Head of caudate nucleus (tissue), 42 donors: ENCODE data around the gene NBEA.
"Not testable (repeated sequence)": the region's sequence is repeated elsewhere in the genome, so short reads cannot be mapped to it uniquely, and the experiment has no call there.

Experiments
- DNase-seq, 42 donors: peaks; one replicate each; pipeline versions ENCODE4 v3.0.0 to v3.0.0-alpha.2; 2020 to 2021; ENCODE audit warnings: mixed read lengths in 7 of 42
- intact Hi-C: fragments of 100-400 bp; cut with DNase I; formaldehyde crosslinking; loops from one replicate; pipeline ENCODE4 v1.15.0; 2022

NBEA gene

DNA sequence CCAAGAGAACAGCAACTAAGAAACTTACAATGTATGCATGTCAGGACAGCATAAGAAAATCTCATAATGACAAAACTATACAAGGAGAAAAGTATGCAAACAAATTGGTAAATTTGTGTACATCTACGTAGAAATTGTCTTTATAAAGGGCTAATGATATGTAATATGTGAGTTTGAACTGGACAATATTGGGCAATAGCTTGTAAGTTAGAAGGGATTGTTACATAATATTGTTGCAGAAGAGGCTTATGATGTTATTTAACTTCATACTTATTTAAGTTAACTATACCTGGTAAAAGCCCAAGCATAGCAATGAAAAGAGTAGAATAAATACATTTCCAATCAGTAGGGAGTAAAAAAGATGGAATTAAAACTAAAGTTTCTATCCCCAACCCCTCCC, 400.4 kb downstream of the NBEA start:
- no peak for DNase-seq
- intact Hi-C loops: no loop called here

DNA sequence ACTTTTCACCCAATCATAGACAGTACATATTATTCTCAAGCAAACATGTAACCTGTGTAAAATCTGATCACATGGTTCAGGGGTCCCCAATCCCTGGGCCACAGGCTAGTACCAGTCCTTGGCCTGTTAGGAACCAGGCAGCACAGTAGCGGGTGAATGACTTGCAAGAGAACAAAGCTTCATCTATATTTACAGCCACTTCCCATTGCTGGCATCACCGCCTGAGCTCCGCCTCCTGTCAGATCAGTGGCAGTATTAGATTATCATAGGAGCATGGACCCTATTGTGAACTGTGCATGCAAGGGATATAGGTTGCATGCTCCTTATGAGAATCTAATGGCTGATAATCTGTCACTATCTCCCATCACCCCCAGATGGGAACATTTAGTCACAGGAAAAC, 401.3 kb downstream of the NBEA start:
- intact Hi-C loops: no loop called here
- peak in 28 of 42 donors; percentile 8 to 63 (median 34) for DNase-seq

DNA sequence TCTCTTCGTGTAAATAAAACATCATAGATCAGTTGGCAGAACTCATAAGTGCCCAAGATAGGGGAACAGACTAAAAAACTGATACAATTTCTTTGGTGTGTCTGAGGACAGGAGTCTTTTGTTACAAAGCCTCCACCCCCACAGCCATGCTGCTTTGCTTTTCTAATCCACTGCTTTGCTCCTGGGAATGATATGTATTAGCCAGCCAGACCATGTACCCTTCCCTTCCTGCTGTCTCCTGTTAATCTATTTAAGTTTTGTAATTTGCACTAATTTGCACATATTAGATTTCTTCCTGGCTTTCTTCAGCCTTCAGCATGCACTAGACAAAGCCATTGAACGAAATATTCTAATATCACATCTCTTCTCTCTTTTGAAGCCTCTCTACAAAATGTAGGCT, 403.9 kb downstream of the NBEA start:
- intact Hi-C loops: no loop called here
- DNase-seq: no peak

DNA sequence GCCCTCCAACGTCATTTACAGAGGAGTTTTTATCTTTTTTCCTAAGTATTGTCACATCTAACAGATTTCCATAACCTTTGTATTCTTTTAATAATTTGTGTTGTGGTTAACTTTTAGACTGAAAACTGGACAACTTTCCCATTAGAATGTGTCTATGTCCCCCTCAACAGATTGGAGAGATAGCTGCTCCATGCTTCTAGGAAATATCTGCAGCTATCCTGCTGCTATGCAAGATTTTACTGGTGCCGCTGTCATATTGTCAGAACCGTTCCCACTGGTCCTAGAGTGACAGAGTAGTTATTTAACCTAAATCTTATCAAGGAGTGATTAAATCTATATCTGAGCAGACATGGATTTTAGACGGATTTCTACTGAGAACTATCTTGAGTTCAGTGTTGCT, 404.4 kb downstream of the NBEA start:
- DNase-seq: no peak
- intact Hi-C loops: no loop called here

DNA sequence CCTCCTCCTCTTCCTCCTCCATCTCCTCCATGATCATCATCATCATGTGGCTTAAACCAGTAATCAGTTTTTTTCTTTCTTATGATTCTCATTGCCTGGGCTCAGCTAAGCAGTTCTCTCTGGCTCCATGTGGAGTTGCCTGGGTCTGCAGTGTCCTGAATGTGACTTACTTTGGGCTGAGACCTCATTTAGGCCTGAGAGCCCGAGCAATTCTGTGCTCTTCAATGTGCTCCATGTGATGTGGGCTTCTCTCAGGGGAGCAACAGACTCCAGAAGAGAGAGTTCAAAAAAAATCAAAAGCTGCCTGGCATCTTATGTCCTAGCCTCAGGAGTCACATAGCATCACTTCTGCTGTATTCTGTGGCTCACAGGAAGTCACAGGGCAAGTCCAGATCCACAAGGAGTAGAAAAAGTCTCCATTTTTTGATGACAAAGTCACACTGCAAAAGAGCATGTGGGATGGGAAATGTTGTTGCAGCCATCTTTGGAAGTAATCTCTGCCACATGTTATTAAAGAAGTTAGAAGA, 405.7 kb downstream of the NBEA start:
- DNase-seq: no peak
- intact Hi-C loops: no loop called here

DNA sequence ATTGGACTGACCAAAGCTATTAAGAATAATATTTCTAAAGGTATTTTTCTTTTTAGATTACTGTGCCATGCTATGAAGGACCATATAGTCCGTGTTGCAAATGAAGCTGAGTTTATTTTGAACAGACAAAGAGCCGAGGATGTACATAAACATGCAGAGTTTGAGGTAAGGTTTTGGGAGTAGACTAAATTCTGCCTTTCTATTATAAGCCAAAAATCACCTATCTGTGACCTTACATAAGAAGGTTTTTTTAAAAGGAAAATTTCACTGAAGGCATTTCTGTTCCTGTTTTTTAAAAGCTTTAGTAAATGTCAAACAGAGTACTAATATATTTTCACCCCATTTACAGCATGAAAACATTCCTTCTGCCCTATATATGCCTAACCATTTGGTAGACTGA, 407.0 kb downstream of the NBEA start:
- no peak for DNase-seq
- intact Hi-C loops: no loop called here

DNA sequence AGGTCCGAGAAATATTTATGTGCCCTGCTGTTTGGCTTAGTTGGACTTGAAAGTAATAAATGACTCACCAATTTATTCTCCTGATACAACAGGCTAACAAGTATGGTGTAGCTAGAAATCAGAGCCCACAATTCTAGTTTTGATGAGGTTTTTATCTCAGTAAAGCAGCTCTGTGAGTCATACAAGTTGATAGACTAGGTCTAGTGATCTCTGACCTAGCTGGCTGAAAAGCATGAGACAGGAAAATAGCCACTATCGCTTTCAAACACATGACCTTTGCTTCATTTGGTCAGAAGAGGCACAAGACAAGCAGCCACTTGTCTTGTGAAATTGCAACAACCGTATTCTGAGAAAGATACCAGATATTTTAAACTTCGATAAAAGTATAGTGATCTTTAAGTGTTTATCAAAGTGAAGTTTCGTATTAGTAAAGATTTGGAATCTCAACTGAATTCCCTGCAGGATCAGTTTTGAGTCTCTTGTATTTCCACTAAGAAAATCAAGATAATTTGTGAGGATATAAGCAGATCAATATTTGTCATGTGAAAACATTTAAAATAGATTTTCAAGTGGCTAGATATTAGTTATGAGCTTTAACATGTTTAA, 407.7 kb downstream of the NBEA start:
- intact Hi-C loops: no loop called here
- no peak for DNase-seq

DNA sequence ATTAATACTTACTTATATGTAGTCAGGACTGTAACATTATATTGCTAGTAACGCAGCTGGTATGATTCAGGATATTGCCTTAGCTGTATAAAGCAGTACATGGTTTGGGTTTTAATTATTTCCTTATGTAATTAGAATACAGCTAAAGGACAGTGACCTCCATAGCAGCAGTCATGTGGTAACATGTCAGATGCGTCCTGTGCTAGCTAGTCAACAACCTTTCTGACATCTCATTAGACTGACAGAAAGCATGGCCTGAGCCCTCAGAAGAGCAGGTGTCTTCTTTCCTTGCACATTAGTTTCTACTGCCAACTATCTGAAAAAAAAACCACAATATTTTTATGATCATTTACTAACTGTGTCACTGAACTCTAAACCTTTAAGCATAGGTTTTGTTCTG, 412.2 kb downstream of the NBEA start:
- no peak for DNase-seq
- intact Hi-C loops: no loop called here

DNA sequence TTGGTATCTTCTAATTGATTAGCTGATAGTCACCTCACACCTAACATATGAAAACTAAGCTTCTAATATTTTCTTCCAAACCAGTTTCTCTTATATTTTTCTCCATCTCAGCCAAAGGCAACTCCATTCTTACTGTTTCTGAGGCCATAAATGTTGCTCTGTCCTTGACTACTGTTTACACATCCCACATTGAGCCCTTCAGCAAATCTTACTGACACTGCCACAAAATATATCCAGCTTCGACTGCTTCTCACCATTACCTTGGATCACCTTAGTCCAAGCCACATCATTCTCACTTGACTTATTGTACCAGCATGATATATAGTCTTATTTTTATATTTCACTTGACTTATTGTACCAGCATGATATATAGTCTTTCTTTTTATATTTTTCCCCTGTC, 412.8 kb downstream of the NBEA start:
- DNase-seq: no peak
- intact Hi-C loops: no loop called here

DNA sequence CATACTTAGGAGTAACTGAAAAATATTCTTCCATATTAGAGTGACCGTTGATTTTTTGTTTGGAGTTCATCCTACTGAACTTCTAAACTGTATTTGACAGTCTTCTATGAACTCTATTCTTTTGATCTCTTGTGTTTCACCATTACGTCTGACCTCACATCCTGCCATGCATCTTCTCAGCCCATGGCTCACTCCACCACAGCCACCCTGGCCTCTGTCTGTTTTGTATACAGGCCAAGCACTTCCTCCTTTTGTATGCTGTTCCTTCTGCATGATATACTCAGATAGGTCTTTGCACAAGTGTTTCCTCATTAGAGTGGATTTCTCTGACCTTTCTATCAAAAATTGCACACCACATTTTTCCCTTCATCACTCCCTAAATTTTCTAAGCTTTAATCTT, 414.5 kb downstream of the NBEA start:
- intact Hi-C loops: no loop called here

DNA sequence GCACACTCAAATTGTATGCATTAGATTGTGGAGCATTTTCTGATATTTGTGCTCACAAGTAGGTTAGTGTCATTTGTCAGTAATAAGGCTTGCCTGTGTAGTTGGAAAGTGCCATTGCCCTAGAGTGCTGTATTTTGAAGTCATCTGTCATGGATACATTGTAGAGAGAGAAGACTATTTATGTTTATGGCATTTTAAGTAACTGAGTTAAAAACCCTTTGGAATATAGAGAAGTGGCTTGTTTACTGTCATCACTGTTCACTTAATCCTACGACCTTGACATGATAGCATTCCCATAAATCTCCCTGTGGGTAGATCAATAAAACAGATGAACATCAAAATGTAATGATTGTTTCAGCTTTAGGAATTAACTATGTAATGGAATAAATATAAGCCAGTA, 423.8 kb downstream of the NBEA start:
- no peak for DNase-seq
- intact Hi-C loops: no loop called here

More for the DNA sequence above, 414.5 kb downstream of the NBEA start:
- DNase-seq: no peak

DNA sequence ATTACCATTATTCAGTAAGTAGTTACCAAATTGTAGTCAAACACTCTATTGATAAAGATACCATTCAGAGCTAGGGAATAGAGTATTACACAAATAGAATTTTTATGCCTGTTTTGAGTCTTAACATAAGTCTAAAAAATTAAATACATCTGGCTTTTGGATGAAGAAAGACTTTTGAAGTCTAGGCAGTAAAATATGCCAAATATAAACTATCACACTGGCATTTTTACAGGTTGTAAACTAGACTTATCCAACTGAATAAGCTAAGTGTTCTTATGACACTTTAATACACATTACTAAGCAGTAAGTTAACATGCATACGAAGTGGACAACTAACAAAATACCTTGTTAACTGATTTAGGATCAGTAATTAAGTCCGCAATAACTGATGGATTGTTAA, 425.5 kb downstream of the NBEA start:
- no peak for DNase-seq
- intact Hi-C loops: no loop called here

DNA sequence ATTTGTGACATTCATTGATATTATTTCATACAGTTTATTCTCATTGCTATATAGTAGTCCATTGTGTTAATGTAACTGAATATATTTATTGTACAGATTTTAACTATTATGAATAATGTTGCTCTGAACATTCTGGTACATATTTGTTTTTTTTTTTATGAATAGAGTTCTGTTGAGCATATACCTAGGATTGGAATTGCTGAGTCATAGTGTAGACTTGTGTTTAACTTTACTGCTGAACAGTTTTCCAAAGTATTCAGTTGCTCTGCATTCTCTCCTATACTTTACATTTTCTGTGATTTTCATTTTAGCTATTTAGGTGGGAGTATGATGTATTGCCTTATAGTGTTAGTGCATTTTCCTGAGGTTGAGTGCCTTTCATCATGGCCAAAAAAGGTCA, 436.9 kb downstream of the NBEA start:
- no peak for DNase-seq
- intact Hi-C loops: no loop called here

DNA sequence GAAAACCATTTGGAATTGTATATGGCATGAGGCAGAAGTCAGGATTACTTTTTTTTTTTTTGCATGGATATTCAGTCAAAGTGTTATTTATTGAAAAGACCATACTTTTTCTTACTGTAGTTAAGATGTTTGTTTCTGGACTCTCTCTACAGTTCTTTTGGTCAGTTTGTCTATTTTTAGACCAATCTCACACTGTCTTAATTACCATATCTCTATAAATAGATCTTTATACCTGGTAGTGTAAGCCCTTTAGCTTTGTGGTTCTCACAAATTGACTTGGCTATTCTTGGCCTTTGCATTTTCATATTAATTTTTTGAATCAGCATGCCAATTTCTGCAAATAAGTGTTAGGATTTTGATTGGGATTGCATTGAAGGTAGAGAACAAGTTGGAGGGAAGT, 437.6 kb downstream of the NBEA start:
- no peak for DNase-seq
- intact Hi-C loops: no loop called here

DNA sequence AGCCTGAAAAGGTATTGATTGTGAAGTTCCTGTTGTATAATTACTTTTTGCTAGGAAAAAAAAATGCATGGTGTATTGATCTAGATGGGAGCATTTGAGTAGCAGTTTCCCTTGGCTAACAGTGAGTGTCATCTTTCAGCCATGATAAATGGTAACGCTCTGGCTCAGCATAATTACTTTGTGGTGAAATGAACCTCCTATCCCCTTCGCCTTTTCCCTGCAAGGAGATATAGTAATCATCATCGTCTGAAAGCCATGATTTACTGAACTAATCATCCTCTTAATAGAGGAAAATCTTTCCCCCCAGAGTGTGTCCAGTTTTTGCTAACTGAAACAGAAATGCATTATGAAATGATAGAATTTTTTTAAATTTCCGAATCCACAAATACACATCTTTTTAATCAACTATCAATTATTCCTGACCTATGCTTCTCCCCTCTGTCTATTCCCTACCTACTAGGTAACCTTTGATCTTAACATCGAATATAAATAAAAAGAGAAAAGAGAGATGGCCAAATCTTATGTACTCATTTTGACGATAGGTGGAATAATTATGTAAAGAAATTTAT, 445.7 kb downstream of the NBEA start:
- intact Hi-C loops: no loop called here

DNA sequence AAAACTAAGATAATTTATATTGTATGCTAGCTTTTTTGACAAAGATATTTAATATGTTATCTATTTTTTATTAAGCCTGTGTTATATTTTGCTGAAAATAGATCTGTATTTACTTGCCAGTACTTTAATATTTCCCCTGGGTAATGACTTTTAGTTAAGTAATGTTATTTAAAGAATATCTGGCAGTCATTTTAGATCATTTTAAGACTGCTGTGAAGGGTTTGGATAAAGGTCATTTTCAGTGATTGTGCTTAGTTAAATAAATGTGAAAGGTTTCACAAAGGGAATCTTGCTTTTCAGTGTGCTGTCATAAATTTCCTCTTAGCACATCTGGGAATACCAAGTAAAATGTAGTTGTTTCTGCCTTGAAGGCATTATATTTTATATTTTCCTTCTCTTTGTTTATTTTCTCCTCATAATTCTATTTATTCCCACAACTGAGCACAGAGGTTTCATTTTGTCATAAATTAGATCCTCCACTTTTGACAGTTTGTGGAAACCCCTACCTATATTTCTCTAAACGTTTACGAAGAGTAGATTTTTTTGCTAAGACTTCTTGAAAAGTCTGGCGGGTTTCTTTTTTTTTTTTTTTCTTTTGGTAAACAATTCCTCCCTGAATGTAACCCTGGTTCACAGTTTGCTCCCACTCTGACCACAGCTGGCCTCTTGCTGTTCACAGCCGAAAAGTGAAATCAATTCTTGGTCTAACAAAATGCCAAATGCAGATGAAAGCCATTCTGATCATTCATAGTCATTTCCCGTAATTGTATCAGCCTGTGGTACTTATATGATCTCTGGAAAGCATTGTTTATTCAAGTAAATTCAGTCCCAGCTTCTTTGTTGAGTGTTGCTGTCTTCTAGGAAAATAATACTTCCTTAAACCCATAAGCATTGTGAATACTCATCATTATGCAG, 446.6 kb downstream of the NBEA start:
- intact Hi-C loops: no loop called here
- no peak for DNase-seq

More for the DNA sequence above, 445.7 kb downstream of the NBEA start:
- DNase-seq: no peak

DNA sequence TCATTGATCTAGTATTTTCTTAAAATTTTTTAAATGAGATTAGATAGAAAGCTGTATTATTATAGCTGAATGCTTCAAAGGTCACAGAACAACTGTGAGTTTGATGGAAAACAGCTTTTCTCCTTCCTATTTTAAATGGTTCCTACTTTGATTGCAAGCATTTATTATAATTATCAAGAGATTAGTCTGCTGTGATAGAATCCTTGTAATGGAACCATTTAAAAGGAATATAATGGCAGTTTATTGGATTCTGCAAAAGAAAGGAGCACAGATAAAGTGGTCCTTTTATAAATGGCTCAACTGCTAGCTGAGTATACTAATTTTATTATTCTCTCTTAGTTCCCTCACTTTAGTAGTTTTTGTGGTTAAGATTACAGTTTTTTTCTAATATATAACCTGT, 447.5 kb downstream of the NBEA start:
- intact Hi-C loops: no loop called here
- DNase-seq: no peak

DNA sequence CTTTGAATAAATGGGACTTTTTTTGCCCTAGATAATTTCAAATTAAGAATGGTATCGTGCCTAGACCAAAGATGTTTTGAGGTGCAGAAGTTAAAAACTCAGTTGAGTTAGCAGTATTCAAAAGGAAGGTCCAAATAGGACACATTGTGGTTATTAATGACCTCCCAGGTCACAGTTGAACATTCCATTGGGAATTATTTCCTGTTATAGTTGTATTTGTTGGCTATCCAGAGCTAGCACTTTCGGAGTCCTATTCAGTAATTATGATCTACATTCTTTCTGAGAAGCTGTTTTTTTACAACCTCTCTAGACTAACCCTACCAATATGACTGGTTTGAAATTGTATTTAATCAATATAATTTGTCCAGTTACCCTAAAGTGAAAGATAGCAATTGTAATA, 450.7 kb downstream of the NBEA start:
- intact Hi-C loops: no loop called here
- no peak for DNase-seq

DNA sequence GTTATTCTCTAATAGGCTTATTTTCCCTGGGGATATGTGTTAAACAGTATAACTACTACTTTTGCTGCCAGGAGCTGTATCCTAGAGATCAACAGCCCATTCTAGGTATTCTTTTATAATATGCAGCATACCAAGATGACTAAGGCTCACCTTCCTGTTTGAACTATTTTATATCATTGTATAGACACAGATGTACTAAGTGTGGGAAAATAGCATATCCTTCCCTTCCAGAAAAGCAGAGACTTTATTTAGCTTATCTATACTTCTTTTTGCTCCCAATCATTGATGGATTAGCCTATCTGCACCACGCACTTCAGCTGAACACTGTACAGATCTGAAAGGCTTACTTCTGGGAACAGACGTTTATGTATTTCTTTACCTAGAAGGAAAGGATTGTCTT, 451.8 kb downstream of the NBEA start:
- intact Hi-C loops: no loop called here

DNA sequence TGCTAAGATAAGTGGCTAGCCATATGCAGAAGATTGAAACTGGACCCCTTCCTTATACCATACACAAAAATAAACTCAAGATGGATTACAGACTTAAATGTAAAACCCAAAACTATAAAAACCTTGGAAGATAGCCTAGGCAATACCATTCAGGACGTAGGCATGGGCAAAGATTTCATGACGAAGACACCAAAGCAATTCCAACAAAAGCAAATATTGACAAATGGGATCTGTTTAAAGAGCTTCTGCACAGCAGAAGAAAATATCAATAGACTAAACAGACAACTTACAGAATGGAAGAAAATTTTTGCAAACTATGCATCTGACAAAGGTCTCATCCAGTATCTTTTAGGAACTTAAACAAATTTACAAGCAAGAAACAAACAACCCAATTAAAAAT, 466.2 kb downstream of the NBEA start:
- intact Hi-C loops, DNase-seq: not testable (repeated sequence)

More for the DNA sequence above, 451.8 kb downstream of the NBEA start:
- no peak for DNase-seq
